ENCODE data around the gene HOXC10. TPM values are rescaled to one million over a fixed set of nuclear protein-coding genes. Genes with fewer than 3 reads are reported as not detected.

HOXC10 gene
- total RNA-seq, 2 experiments from 2014 or later, result not detected

GRCh38 chr12:54038284-54038870, 53.4 kb downstream of the HOXC10 start:
- ATAC-seq (no peak), DNase-seq (no peak)
- peaks cover 65% of the 10 kb centered on the region for H3K27me3 Mint-ChIP-seq
- no peak overlapping the region for H3K27ac Mint-ChIP-seq
- intact Hi-C loops (cut with micrococcal nuclease), result no loop called here
- H3K4me3 Mint-ChIP-seq, result no peak overlapping the region
- ChIA-PET CTCF (interaction anchor here (0.9 to 1.7 kb wide), 6 partner anchors 33 to 176 kb away, joined by 3 to 4 read pairs (median 3); partner anchors contain the start of gene HOXC10), POLR2A (interaction anchor here (1.0 to 2.0 kb wide), 2 partner anchors 22 to 151 kb away, joined by 3 to 5 read pairs; partner anchors contain the start of gene SMUG1)
- no peaks in the 10 kb centered on the region for H3K9me3 Mint-ChIP-seq
- no peaks in the 10 kb centered on the region for H3K36me3 Mint-ChIP-seq (ENCODE audit: low read depth)
- peaks cover 5% of the 10 kb centered on the region for H3K4me1 Mint-ChIP-seq (ENCODE audit: low read depth)
- TF ChIP-seq, protein P1, sequence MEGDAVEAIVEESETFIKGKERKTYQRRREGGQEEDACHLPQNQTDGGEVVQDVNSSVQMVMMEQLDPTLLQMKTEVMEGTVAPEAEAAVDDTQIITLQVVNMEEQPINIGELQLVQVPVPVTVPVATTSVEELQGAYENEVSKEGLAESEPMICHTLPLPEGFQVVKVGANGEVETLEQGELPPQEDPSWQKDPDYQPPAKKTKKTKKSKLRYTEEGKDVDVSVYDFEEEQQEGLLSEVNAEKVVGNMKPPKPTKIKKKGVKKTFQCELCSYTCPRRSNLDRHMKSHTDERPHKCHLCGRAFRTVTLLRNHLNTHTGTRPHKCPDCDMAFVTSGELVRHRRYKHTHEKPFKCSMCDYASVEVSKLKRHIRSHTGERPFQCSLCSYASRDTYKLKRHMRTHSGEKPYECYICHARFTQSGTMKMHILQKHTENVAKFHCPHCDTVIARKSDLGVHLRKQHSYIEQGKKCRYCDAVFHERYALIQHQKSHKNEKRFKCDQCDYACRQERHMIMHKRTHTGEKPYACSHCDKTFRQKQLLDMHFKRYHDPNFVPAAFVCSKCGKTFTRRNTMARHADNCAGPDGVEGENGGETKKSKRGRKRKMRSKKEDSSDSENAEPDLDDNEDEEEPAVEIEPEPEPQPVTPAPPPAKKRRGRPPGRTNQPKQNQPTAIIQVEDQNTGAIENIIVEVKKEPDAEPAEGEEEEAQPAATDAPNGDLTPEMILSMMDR (IDR thresholded peaks at IDR 0.05), result no peak

- DNase-seq, result no peak
- ChIA-PET CTCF (interaction anchor here (0.9 to 1.7 kb wide), 5 partner anchors 33 to 176 kb away, joined by 3 to 4 read pairs (median 3); partner anchors contain the start of gene HOXC10), POLR2A (interaction anchor here (1.0 to 2.0 kb wide), 2 partner anchors 23 to 150 kb away, joined by 3 to 5 read pairs; partner anchors contain the start of gene SMUG1)
- TF ChIP-seq, protein P1 (IDR thresholded peaks at IDR 0.05), result no peak
- intact Hi-C loops (cut with micrococcal nuclease), result no loop called here
- Mint-ChIP-seq H3K4me3 (no peak overlapping the region), H3K27me3 (peaks cover 66% of the 10 kb centered on the region), H3K27ac (no peak overlapping the region), H3K36me3 (ENCODE audit: low read depth) (no peaks in the 10 kb centered on the region), H3K9me3 (no peaks in the 10 kb centered on the region), H3K4me1 (ENCODE audit: low read depth) (peaks cover 6% of the 10 kb centered on the region)
- ATAC-seq, result no peak
Measured at GRCh38 chr12:54038871-54039414, 54.0 kb downstream of the HOXC10 start.

- ATAC-seq (no peak), DNase-seq (no peak)
- intact Hi-C loops (cut with micrococcal nuclease), result no loop called here
- H3K9me3 Mint-ChIP-seq, result no peaks in the 10 kb centered on the region
- ChIA-PET CTCF (interaction anchor here (1.5 to 2.1 kb wide), 3 partner anchors 8 to 162 kb away, joined by 3 to 11 read pairs (median 5); partner anchors contain the start of genes HOXC4 and HOXC5), POLR2A (interaction anchor here (1.0 to 2.0 kb wide), 2 partner anchors 23 to 150 kb away, joined by 3 to 5 read pairs; partner anchors contain the start of gene SMUG1)
- no peak overlapping the region for H3K4me3 Mint-ChIP-seq
- peaks cover 8% of the 10 kb centered on the region for H3K4me1 Mint-ChIP-seq (ENCODE audit: low read depth)
- TF ChIP-seq, protein P1 (IDR thresholded peaks at IDR 0.05), result no peak
- no peaks in the 10 kb centered on the region for H3K36me3 Mint-ChIP-seq (ENCODE audit: low read depth)
- H3K27ac Mint-ChIP-seq, result no peak overlapping the region
- H3K27me3 Mint-ChIP-seq, result peaks cover 70% of the 10 kb centered on the region
Measured at GRCh38 chr12:54039417-54040147, 54.6 kb downstream of the HOXC10 start.

Small RNA genes within 50 kb of the gene (microRNA-seq; reads per million reads assigned to microRNA genes)
- 2.4 reads per million for gene MIR196A2 (ENCODE audit: borderline microRNAs expressed, borderline replicate concordance)
- gene MIR615 (ENCODE audit: borderline microRNAs expressed, borderline replicate concordance), result not detected

Other genes starting within 250 kb of the HOXC10 start
- gene CISTR, start 233.2 kb upstream of the HOXC10 start, total RNA-seq, result not detected
- not detected for gene HOXC13, start 46.3 kb upstream of the HOXC10 start, total RNA-seq
- gene HOXC12, start 30.2 kb upstream of the HOXC10 start, total RNA-seq, result not detected
- gene HOXC11, start 12.0 kb upstream of the HOXC10 start, total RNA-seq, result not detected
- not detected for gene HOTAIR, start 10.2 kb upstream of the HOXC10 start, total RNA-seq
- not detected for gene HOXC9, start 15.0 kb downstream of the HOXC10 start, total RNA-seq
- gene HOXC8, start 23.8 kb downstream of the HOXC10 start, total RNA-seq, result not detected
- gene HOXC6, start 43.3 kb downstream of the HOXC10 start, total RNA-seq, result not detected
- gene HOXC5, start 47.9 kb downstream of the HOXC10 start, total RNA-seq, result not detected
- 1 to 10 TPM in 1 of 2 experiments, under 1 TPM in 1; 0.89 to 1.2 TPM for gene HOXC4, start 68.7 kb downstream of the HOXC10 start, total RNA-seq
- gene SMUG1, start 203.8 kb downstream of the HOXC10 start, total RNA-seq, result 10 to 100 TPM; 20.1 to 23.9 TPM

Measured in activated CD8-positive, alpha-beta T cell treated with anti-CD3 and anti-CD28 coated beads for 36 hours (primary cell).